Skeletal muscle tissue (tissue), 4 donors: ENCODE measurements around the gene CCDC92B. TPM values are rescaled to one million over a fixed set of nuclear protein-coding genes. Genes with fewer than 3 reads are reported as not detected.
"Not testable (repeated sequence)": the region's sequence is repeated elsewhere in the genome, so short reads cannot be mapped to it uniquely, and the experiment has no call there.

Source experiments
- H3K27ac ChIP-seq: one replicate; pipeline ENCODE4 v1.7.0; 2013; ENCODE audit warnings: mild to moderate bottlenecking, low read depth, low read length, inconsistent platforms
- H3K27me3 ChIP-seq, 3 donors: one replicate each; pipeline ENCODE4 v1.7.0; 2013; ENCODE audit warnings: low read length in 3 of 3; ENCODE audit not compliant: control insufficient read depth in 3 of 3, insufficient read depth in 3 of 3
- H3K36me3 ChIP-seq, 3 donors: one replicate each; pipeline ENCODE4 v1.7.0; 2013; ENCODE audit warnings: low read length in 3 of 3; ENCODE audit not compliant: control insufficient read depth in 3 of 3, insufficient read depth in 3 of 3
- H3K4me1 ChIP-seq, 3 donors: one replicate each; pipeline ENCODE4 v1.7.0; 2013; ENCODE audit warnings: low read length in 3 of 3, mild to moderate bottlenecking in 3 of 3; ENCODE audit not compliant: control insufficient read depth in 3 of 3, insufficient read depth in 3 of 3
- H3K4me3 ChIP-seq, 3 donors: one replicate each; pipeline ENCODE4 v1.7.0; 2013; ENCODE audit warnings: low read length in 3 of 3
- H3K9ac ChIP-seq, 3 donors: one replicate each; pipeline ENCODE4 v1.7.0; 2013; ENCODE audit warnings: low read length in 3 of 3, mild to moderate bottlenecking in 3 of 3, moderate library complexity in 2 of 3, low read depth in 1 of 3
- H3K9me3 ChIP-seq, 3 donors: one replicate each; pipeline ENCODE4 v1.7.0; 2013; ENCODE audit warnings: low read length in 3 of 3; ENCODE audit not compliant: control insufficient read depth in 3 of 3
- total RNA-seq: library from RNA; depleted of rRNA; stranded (reverse); fragments of >200 nt; gene quantifications from one replicate; pipeline ENCODE4 v1.2.3, GENCODE V29; 2014
- donor health status: Osteomylitis.

CCDC92B gene
- total RNA-seq, 1 donor from 2014 or later: not detected

- Histone ChIP-seq H3K27ac (no peak overlapping the region), H3K36me3 (peaks cover 63 to 67% (median 66%) of the 10 kb centered on the region in 3 donors), H3K27me3 (no peaks in the 10 kb centered on the region), H3K4me1 (peaks cover 9 to 23% (median 19%) of the 10 kb centered on the region in 3 donors), H3K4me3 (no peak overlapping the region), H3K9ac (no peak overlapping the region), H3K9me3 (no peaks in the 10 kb centered on the region)
These were observed 48.8 kb downstream of the CCDC92B start for GRCh38 chr17:2700491-2701141.

DNA sequence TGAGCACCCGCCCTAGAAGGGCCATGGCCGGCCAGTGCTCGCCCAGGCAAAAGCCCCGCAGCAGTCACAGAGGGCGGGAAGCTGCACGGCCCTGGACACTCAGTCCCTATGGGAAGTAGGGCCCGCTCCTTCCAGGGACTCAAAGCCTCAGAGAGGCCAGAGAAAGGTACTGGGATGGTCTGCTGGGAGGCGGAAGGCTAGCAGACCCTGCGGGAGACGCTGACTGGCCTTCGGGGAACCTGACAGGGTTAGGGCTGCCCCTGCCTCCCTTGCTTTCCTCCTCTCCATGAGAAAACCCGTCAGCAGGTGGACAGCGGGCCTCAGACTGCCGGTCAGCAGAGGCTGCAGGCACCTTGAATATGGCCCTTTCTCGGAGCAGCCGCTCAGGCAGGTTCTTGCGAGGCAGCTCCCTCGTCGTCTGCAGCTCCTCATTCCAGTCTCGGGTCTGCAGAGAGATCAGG, 49.4 kb downstream of the CCDC92B start:
- Histone ChIP-seq H3K36me3 (peaks cover 68 to 73% (median 72%) of the 10 kb centered on the region in 3 donors), H3K9me3 (no peaks in the 10 kb centered on the region), H3K4me1 (peaks cover 4 to 17% (median 14%) of the 10 kb centered on the region in 3 donors), H3K9ac (no peak overlapping the region), H3K27me3 (no peaks in the 10 kb centered on the region), H3K27ac (no peak overlapping the region), H3K4me3 (no peak overlapping the region)

DNA sequence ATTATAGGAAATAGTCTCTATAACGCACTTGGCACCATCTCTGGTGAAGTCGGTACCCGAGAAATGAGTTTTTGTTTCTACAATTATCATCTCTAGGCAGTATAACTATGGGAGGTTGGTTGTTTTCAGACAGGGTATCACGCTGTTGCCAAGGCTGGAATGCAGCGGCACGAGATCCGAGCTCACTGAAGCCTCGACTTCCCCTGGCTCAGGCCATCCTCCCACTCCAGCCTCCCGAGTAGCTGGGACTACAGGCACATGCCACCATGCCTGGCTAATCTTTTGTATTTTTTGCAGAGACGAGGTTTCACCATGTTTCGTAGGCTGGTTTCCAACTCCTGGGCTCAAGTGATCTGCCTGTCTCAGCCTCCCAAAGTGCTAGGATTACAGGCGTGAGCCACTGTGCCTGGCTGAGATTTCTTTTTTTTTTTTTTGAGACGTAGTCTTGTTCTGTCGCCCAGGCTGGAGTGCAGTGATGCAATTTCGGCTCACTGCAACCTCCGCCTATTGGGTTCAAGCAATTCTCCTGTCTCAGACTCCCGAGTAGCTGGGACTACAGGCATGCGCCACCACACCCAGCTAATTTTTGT, 50.1 kb downstream of the CCDC92B start:
- H3K27ac ChIP-seq, H3K4me1 ChIP-seq: not testable (repeated sequence)
- peaks cover 72 to 77% (median 75%) of the 10 kb centered on the region in 3 donors for H3K36me3 ChIP-seq

GRCh38 chr17:2697611-2698162, 51.8 kb downstream of the CCDC92B start:
- no peak overlapping the region for H3K4me3 ChIP-seq
- no peaks in the 10 kb centered on the region for H3K27me3 ChIP-seq
- H3K36me3 ChIP-seq: peaks cover 74 to 81% (median 78%) of the 10 kb centered on the region in 3 donors
- H3K9ac ChIP-seq: no peak overlapping the region
- H3K4me1 ChIP-seq: peaks cover 0 to 3% (median 0%) of the 10 kb centered on the region in 3 donors
- H3K9me3 ChIP-seq: no peaks in the 10 kb centered on the region
- H3K27ac ChIP-seq: no peak overlapping the region

More for the DNA sequence above, 50.1 kb downstream of the CCDC92B start:
- H3K27me3 ChIP-seq, H3K9me3 ChIP-seq, H3K4me3 ChIP-seq, H3K9ac ChIP-seq: not testable (repeated sequence)

- Histone ChIP-seq H3K9me3 (no peaks in the 10 kb centered on the region), H3K27ac (no peak overlapping the region), H3K27me3 (no peaks in the 10 kb centered on the region), H3K4me3 (no peak overlapping the region), H3K9ac (no peak overlapping the region), H3K36me3 (peaks cover 67 to 73% (median 68%) of the 10 kb centered on the region in 3 donors), H3K4me1 (peaks cover 0 to 3% (median 0%) of the 10 kb centered on the region in 3 donors)
These were observed 53.3 kb downstream of the CCDC92B start for GRCh38 chr17:2695961-2696760.

DNA sequence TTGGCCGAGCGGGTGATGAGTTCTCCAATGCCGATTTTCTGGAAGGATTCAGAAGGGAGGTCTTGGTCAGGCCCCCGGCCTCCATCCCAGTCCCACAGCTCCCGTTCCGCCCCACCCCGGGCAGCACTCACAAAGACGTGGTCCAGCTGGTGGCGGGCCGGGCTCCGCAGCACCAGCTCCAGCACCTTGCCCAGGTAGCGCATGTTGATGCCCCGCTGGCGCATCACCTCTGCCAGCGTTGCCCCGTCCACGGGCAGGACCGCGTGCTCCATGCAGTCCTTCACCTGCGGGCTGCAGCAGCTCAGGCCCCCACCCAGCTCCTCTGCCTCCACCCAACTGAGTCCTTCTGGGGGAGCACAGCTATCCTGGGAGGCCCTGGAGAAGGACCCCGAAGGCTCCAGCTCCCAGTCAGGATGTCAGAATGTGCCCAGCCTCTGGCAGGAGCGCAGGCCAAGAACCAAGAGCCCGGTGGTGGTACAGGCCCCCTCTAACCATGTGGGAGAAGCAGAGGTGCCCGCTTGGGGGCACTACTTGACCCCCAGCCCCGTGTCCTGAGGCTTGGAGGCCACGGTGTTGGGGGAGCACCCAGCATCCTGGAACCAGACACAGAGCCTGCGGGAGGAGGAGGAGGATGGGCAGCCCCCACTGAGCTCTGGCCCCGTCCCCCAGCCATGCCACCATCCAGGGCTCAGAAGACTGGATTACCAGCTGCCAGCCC, 54.0 kb downstream of the CCDC92B start:
- Histone ChIP-seq H3K9me3 (no peaks in the 10 kb centered on the region), H3K9ac (no peak overlapping the region), H3K4me1 (peaks cover 0 to 3% (median 0%) of the 10 kb centered on the region in 3 donors), H3K36me3 (peaks cover 60 to 71% (median 61%) of the 10 kb centered on the region in 3 donors), H3K27ac (no peak overlapping the region), H3K27me3 (no peaks in the 10 kb centered on the region), H3K4me3 (no peak overlapping the region)

DNA sequence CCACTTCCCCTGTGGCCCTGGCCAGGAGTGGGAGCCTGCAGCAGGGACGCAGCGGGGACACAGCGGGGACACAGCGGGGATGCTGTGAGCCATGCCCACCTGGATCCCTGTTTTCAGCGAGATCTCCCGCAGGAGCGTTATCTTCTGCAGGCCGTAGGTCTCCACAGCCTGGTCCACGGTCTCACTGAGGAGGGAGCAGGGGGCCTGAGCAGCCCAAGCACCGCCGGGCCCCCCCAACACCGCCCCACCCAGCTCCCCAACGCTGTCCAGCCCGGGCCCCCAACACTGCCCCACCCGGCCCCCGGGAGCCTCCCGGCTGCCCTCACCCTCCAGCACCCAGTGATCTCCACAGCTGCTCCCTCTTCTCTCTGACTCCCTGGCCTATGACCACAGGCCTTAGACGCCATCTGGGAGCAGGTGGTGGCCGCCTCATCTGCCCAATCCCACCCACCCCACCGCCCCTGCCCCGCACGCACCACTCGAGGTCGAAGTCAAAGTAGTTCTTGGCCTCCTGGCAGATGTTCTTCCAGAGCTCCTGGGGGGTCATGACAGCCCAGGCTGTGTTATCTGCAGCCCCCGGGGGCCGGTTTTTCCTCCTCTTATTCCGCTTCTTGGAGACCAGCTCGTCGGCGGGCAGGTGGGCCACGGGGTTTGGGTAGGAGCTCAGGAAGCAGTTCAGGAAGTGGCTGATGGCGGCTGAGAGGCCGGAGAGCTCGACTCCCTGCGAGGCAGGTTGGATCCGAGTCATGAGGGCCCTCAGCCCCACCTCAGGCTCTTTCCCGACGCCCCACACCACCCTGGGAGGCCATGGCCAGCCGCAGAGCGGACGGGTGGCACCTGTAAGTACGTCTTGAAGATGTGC, 54.8 kb downstream of the CCDC92B start:
- Histone ChIP-seq H3K9ac (no peak overlapping the region), H3K36me3 (peaks cover 54 to 69% (median 56%) of the 10 kb centered on the region in 3 donors), H3K9me3 (no peaks in the 10 kb centered on the region), H3K27me3 (no peaks in the 10 kb centered on the region), H3K27ac (no peak overlapping the region), H3K4me3 (no peak overlapping the region), H3K4me1 (peaks cover 0 to 3% (median under 1%) of the 10 kb centered on the region in 3 donors)

GRCh38 chr17:2693561-2694380, 55.7 kb downstream of the CCDC92B start:
- Histone ChIP-seq H3K27me3 (no peaks in the 10 kb centered on the region), H3K36me3 (peaks cover 47 to 72% (median 56%) of the 10 kb centered on the region in 3 donors), H3K27ac (no peak overlapping the region), H3K4me3 (no peak overlapping the region), H3K9ac (no peak overlapping the region), H3K9me3 (no peaks in the 10 kb centered on the region), H3K4me1 (peaks cover 6 to 8% (median 8%) of the 10 kb centered on the region in 3 donors)
